GM18909 (cell line): ENCODE measurements around the gene FIP1L1.
"Not testable (repeated sequence)": the region's sequence is repeated elsewhere in the genome, so short reads cannot be mapped to it uniquely, and the experiment has no call there.

Experiments used
- ATAC-seq: cut with Tn5 transposase; IDR thresholded peaks from one replicate; pipeline ENCODE4 v1.9.1; 2021; ENCODE audit warnings: mild to moderate bottlenecking; ENCODE audit not compliant: unreplicated experiment, poor library complexity

FIP1L1 gene

GRCh38 chr4:53374777-53375258, 2.6 kb upstream of the FIP1L1 start:
- ATAC-seq: no peak

- no peak for ATAC-seq
Measured at GRCh38 chr4:53376900-53377299, 541 bp upstream of the FIP1L1 start.

- peak; percentile 47 for ATAC-seq
Measured at GRCh38 chr4:53378171-53378482, 686 bp downstream of the FIP1L1 start.

- ATAC-seq: no peak
Measured at GRCh38 chr4:53380221-53380620, 2.8 kb downstream of the FIP1L1 start.

- ATAC-seq: not testable (repeated sequence)
Measured at GRCh38 chr4:53409479-53409878, 32.0 kb downstream of the FIP1L1 start.

- ATAC-seq: no peak
Measured at GRCh38 chr4:53419208-53419607, 41.8 kb downstream of the FIP1L1 start.

GRCh38 chr4:53421791-53422190, 44.4 kb downstream of the FIP1L1 start:
- no peak for ATAC-seq

- no peak for ATAC-seq
Measured at GRCh38 chr4:53422367-53422766, 44.9 kb downstream of the FIP1L1 start.

- ATAC-seq: no peak
Measured at GRCh38 chr4:53424280-53424679, 46.8 kb downstream of the FIP1L1 start.

GRCh38 chr4:53427366-53427765, 49.9 kb downstream of the FIP1L1 start:
- ATAC-seq: no peak

- ATAC-seq: no peak
Measured at GRCh38 chr4:53431052-53431451, 53.6 kb downstream of the FIP1L1 start.

- peak; percentile 82 for ATAC-seq
Measured at GRCh38 chr4:53432528-53433424, 55.3 kb downstream of the FIP1L1 start.

- ATAC-seq: no peak
Measured at GRCh38 chr4:53436251-53436650, 58.8 kb downstream of the FIP1L1 start.

- ATAC-seq: no peak
Measured at GRCh38 chr4:53441564-53441963, 64.1 kb downstream of the FIP1L1 start.

- no peak for ATAC-seq
Measured at GRCh38 chr4:53444954-53445353, 67.5 kb downstream of the FIP1L1 start.

- no peak for ATAC-seq
Measured at GRCh38 chr4:53450773-53451172, 73.3 kb downstream of the FIP1L1 start.

GRCh38 chr4:53453385-53453784, 75.9 kb downstream of the FIP1L1 start:
- ATAC-seq: no peak

GRCh38 chr4:53455766-53456165, 78.3 kb downstream of the FIP1L1 start:
- no peak for ATAC-seq

GRCh38 chr4:53456178-53456577, 78.7 kb downstream of the FIP1L1 start:
- ATAC-seq: no peak

GRCh38 chr4:53459548-53459947, 82.1 kb downstream of the FIP1L1 start:
- no peak for ATAC-seq

GRCh38 chr4:53461244-53461643, 83.8 kb downstream of the FIP1L1 start:
- no peak for ATAC-seq

GRCh38 chr4:53463340-53463739, 85.9 kb downstream of the FIP1L1 start:
- ATAC-seq: no peak
